Gastroesophageal sphincter (tissue), 4 donors: ENCODE results near the gene CRIP3. TPM values are rescaled to one million over a fixed set of nuclear protein-coding genes. Genes with fewer than 3 reads are reported as not detected.
A peak's percentile ranks its signal among the peaks of the same experiment; 100 is the strongest.

ENCODE experiments used
- ATAC-seq: fragments of 150-250 bp; one replicate; pipeline ENCODE4 v1.9.1; 2016; ENCODE audit warnings: mild to moderate bottlenecking, moderate library complexity
- H3K27ac ChIP-seq, 4 donors: fragments of 200-600 bp; sonication (generic) in 3 of 4; 1 replicate in 3 of 4; 2 replicates in 1 of 4; pipeline ENCODE4 v1.5.1; 2016 to 2019
- H3K27me3 ChIP-seq: fragments of 200-600 bp; sonication (generic); one replicate; pipeline ENCODE4 v1.5.1; 2019
- H3K36me3 ChIP-seq, 2 donors: fragments of 200-600 bp; sonication (generic); one replicate each; pipeline ENCODE4 v1.5.1; 2019; ENCODE audit warnings: control low read depth in 1 of 2
- H3K4me1 ChIP-seq, 3 donors: fragments of 200-600 bp; sonication (generic); 1 replicate in 2 of 3; 2 replicates in 1 of 3; pipeline ENCODE4 v1.5.1; 2016 to 2019; ENCODE audit warnings: control low read depth in 2 of 3
- H3K4me3 ChIP-seq, 2 donors: fragments of 200-600 bp; sonication (generic); one replicate each; pipeline ENCODE4 v1.5.1; 2019; ENCODE audit warnings: mild to moderate bottlenecking in 1 of 2, moderate library complexity in 1 of 2
- H3K9me3 ChIP-seq, 3 donors: fragments of 200-600 bp; sonication (generic); one replicate each; pipeline ENCODE4 v1.5.1; 2017 to 2019; ENCODE audit warnings: control low read depth in 2 of 3
- EP300 ChIP-seq: sonication (generic); formaldehyde crosslinking; IDR thresholded peaks from one replicate; pipeline ENCODE4 v1.6.1; 2017; ENCODE audit warnings: antibody characterized with exemption, mild to moderate bottlenecking
- POLR2A ChIP-seq, 2 donors: fragments of 450-650 bp; IDR thresholded peaks; one replicate each; pipeline ENCODE4 v1.6.1; 2017; ENCODE audit warnings: antibody characterized with exemption in 2 of 2, mild to moderate bottlenecking in 2 of 2, moderate library complexity in 1 of 2
- POLR2AphosphoS5 ChIP-seq: sonication (generic); formaldehyde crosslinking; IDR thresholded peaks from one replicate; pipeline ENCODE4 v1.6.1; 2017; ENCODE audit warnings: antibody characterized with exemption
- WGBS, 2 donors: methylation state at CpG; one replicate each; pipeline ENCODE4 v1.1.5; 2018; ENCODE audit warnings: low coverage in 1 of 2; 5-methylcytosine and 5-hydroxymethylcytosine counted together
- total RNA-seq, 4 donors: library from RNA; depleted of rRNA; stranded (reverse); fragments of >200 nt; gene quantifications; one replicate each; pipeline ENCODE4 v1.1.0, GENCODE V29; 2016
- TF ChIP-seq, protein P1 (sequence below), 4 experiments: fragments of 200-600 bp in 2 of 4; fragments of 450-650 bp in 2 of 4; sonication (generic) in 1 of 4; IDR thresholded peaks; one replicate each; pipeline ENCODE4 v1.5.1; 2017 to 2019; ENCODE audit warnings: antibody characterized with exemption in 4 of 4, mild to moderate bottlenecking in 2 of 4, moderate library complexity in 2 of 4

Gene CRIP3
- total RNA-seq, 4 donors from 2014 or later: not detected

GRCh38 chr6:43311666-43312065 lies 3.0 kb upstream of the CRIP3 start:
- Histone ChIP-seq H3K9me3 (no peaks in the 10 kb centered on the region), H3K4me1 (peaks cover 0 to 17% (median 9%) of the 10 kb centered on the region in 3 donors), H3K36me3 (peaks cover 0 to 4% of the 10 kb centered on the region in 2 donors), H3K27ac (no peak overlapping the region), H3K27me3 (peaks cover 17% of the 10 kb centered on the region), H3K4me3 (no peak overlapping the region)
- WGBS, 2 donors: 68 to 72% methylated on average over 3 of the region's 3 CpGs
- no peak for ATAC-seq
- TF ChIP-seq POLR2A (IDR thresholded peaks at IDR 0.05): no peak
- TF ChIP-seq, protein P1, sequence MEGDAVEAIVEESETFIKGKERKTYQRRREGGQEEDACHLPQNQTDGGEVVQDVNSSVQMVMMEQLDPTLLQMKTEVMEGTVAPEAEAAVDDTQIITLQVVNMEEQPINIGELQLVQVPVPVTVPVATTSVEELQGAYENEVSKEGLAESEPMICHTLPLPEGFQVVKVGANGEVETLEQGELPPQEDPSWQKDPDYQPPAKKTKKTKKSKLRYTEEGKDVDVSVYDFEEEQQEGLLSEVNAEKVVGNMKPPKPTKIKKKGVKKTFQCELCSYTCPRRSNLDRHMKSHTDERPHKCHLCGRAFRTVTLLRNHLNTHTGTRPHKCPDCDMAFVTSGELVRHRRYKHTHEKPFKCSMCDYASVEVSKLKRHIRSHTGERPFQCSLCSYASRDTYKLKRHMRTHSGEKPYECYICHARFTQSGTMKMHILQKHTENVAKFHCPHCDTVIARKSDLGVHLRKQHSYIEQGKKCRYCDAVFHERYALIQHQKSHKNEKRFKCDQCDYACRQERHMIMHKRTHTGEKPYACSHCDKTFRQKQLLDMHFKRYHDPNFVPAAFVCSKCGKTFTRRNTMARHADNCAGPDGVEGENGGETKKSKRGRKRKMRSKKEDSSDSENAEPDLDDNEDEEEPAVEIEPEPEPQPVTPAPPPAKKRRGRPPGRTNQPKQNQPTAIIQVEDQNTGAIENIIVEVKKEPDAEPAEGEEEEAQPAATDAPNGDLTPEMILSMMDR (IDR thresholded peaks at IDR 0.05): no peak
- TF ChIP-seq EP300: no peak
- TF ChIP-seq POLR2AphosphoS5: no peak

DNA sequence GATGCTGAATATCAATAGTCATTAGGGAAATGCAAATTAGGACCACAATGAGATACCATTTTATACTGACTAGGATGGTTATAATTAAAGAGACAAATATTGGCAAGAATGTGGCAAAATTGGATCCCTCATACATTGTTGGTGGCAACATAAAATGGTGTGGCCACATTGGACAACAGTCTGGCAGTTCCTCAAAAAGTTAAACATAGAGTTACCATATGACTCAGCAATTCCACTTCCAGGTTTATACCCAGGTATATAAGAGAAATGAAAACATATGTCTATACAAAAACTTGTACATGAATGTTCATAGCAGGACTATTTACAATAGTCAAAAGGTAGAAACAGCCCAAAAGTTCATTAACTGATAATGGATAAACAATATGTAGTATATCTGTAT lies 2.0 kb upstream of the CRIP3 start:
- Histone ChIP-seq H3K4me3 (no peak overlapping the region), H3K36me3 (peaks cover 0 to 4% of the 10 kb centered on the region in 2 donors), H3K27me3 (peaks cover 26% of the 10 kb centered on the region), H3K4me1 (peaks cover 0 to 17% (median 9%) of the 10 kb centered on the region in 3 donors), H3K9me3 (no peaks in the 10 kb centered on the region), H3K27ac (no peak overlapping the region)
- TF ChIP-seq EP300: no peak
- TF ChIP-seq POLR2A (IDR thresholded peaks at IDR 0.05): no peak
- TF ChIP-seq, protein P1 (IDR thresholded peaks at IDR 0.05): no peak
- TF ChIP-seq POLR2AphosphoS5: no peak
- no peak for ATAC-seq

- 78 to 94% methylated on average over 1 to 2 of the region's 2 CpGs for WGBS, 2 donors
- no peaks in the 10 kb centered on the region for H3K9me3 ChIP-seq
Observed at GRCh38 chr6:43310134-43310533, 1.5 kb upstream of the CRIP3 start.

GRCh38 chr6:43308990-43309477 lies 408 bp upstream of the CRIP3 start:
- no peak overlapping the region for H3K27ac ChIP-seq
- H3K27me3 ChIP-seq: peaks cover 33% of the 10 kb centered on the region
- H3K36me3 ChIP-seq: no peaks in the 10 kb centered on the region
- H3K9me3 ChIP-seq: no peaks in the 10 kb centered on the region
- WGBS, 2 donors: 9 to 50% methylated on average over 2 to 5 of the region's 9 CpGs
- H3K4me1 ChIP-seq: peaks cover 0 to 17% (median 9%) of the 10 kb centered on the region in 3 donors
- no peak for TF ChIP-seq EP300
- TF ChIP-seq POLR2AphosphoS5: no peak
- TF ChIP-seq, protein P1 (IDR thresholded peaks at IDR 0.05): no peak
- TF ChIP-seq POLR2A (IDR thresholded peaks at IDR 0.05): no peak
- H3K4me3 ChIP-seq: peak overlapping the region in 1 of 2 donors; percentile 46
- peak; percentile 37 for ATAC-seq

More at GRCh38 chr6:43310134-43310533, 1.5 kb upstream of the CRIP3 start:
- Histone ChIP-seq H3K27me3 (peaks cover 26% of the 10 kb centered on the region), H3K4me1 (peaks cover 0 to 17% (median 9%) of the 10 kb centered on the region in 3 donors), H3K36me3 (peaks cover 0 to 4% of the 10 kb centered on the region in 2 donors), H3K4me3 (no peak overlapping the region), H3K27ac (no peak overlapping the region)
- ATAC-seq: no peak
- no peak for TF ChIP-seq POLR2A (IDR thresholded peaks at IDR 0.05)
- no peak for TF ChIP-seq EP300

GRCh38 chr6:43307451-43308100 lies 1.1 kb downstream of the CRIP3 start:
- Histone ChIP-seq H3K36me3 (no peaks in the 10 kb centered on the region), H3K9me3 (no peaks in the 10 kb centered on the region), H3K4me3 (no peak overlapping the region), H3K27ac (no peak overlapping the region), H3K27me3 (peaks cover 40% of the 10 kb centered on the region), H3K4me1 (peaks cover 0 to 17% (median 9%) of the 10 kb centered on the region in 3 donors)
- 85 to 100% methylated on average over 1 to 3 of the region's 5 CpGs for WGBS, 2 donors
- no peak for ATAC-seq
- TF ChIP-seq POLR2A (IDR thresholded peaks at IDR 0.05) (no peak), EP300 (no peak)

DNA sequence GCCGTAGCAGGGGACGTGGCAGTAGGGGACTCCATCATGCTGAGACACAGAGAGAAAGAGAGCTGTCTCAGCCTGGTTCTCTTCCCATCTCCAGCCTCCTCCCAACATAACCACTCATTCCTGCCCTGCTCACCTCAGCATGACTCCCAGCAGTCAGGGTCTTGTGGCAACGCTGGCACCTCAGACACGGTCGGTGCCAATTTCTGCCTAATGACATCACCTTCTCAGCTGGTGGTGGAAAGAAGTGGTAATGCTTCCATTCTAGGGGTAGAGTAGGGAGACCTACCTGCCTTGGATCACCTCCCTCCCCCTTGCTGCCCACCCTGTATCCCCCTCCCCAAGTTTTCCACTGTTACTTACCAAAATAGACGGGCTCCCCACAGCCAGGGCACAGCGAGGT lies 2.5 kb downstream of the CRIP3 start:
- 87 to 92% methylated on average over 3 to 5 of the region's 7 CpGs for WGBS, 2 donors
- no peaks in the 10 kb centered on the region for H3K9me3 ChIP-seq
- ATAC-seq: no peak
- peaks cover 0 to 17% (median 9%) of the 10 kb centered on the region in 3 donors for H3K4me1 ChIP-seq
- H3K4me3 ChIP-seq: no peak overlapping the region
- no peak for TF ChIP-seq POLR2A (IDR thresholded peaks at IDR 0.05)
- H3K27ac ChIP-seq: no peak overlapping the region
- no peaks in the 10 kb centered on the region for H3K36me3 ChIP-seq
- H3K27me3 ChIP-seq: peaks cover 53% of the 10 kb centered on the region
